GM23338 (cell line): ENCODE data around the gene ITIH3. TPM values are rescaled to one million over a fixed set of nuclear protein-coding genes. Genes with fewer than 3 reads are reported as not detected.

Experiments used
- ATAC-seq: fragments of 200-7000 bp; cut with Tn5 transposase; 3 replicates; pipeline ENCODE4 v1.9.1; 2020
- DNase-seq: peaks from one replicate; pipeline ENCODE4 v3.0.0-alpha.2; 2015; ENCODE audit warnings: low spot score
- H2AFZ ChIP-seq: fragments of 200-600 bp; sonication (generic); 2 replicates; pipeline ENCODE4 v1.8.0; 2016; ENCODE audit warnings: antibody characterized with exemption, mild to moderate bottlenecking, moderate library complexity
- H3F3A ChIP-seq: fragments of 200-600 bp; sonication (generic); replicated peaks from 2 replicates; pipeline ENCODE4 v1.8.0; 2017; ENCODE audit warnings: antibody characterized with exemption, mixed run types, low read depth
- H3K27ac ChIP-seq: fragments of 200-600 bp; sonication (generic); 2 replicates; pipeline ENCODE4 v1.6.1; 2016; ENCODE audit warnings: low read depth
- H3K27me3 ChIP-seq: fragments of 200-600 bp; sonication (generic); 2 replicates; pipeline ENCODE4 v1.8.0; 2016; ENCODE audit warnings: mild to moderate bottlenecking, mixed run types, moderate library complexity; ENCODE audit not compliant: insufficient read depth
- H3K36me3 ChIP-seq: fragments of 200-600 bp; sonication (generic); 2 replicates; pipeline ENCODE4 v1.8.0; 2016; ENCODE audit warnings: mild to moderate bottlenecking; ENCODE audit not compliant: insufficient read depth
- H3K4me1 ChIP-seq: fragments of 200-600 bp; sonication (generic); 2 replicates; pipeline ENCODE4 v1.8.0; 2016; ENCODE audit warnings: mild to moderate bottlenecking, moderate library complexity; ENCODE audit not compliant: insufficient read depth
- H3K4me2 ChIP-seq: fragments of 200-600 bp; sonication (generic); 2 replicates; pipeline ENCODE4 v1.7.1; 2017; ENCODE audit warnings: mixed run types
- H3K4me3 ChIP-seq: fragments of 200-600 bp; sonication (generic); 2 replicates; pipeline ENCODE4 v1.6.1; 2016; ENCODE audit warnings: mixed run types
- H3K79me2 ChIP-seq: fragments of 200-600 bp; sonication (generic); replicated peaks from 2 replicates; pipeline ENCODE4 v1.8.0; 2017; ENCODE audit warnings: mild to moderate bottlenecking; ENCODE audit not compliant: insufficient read depth
- H3K9me2 ChIP-seq: fragments of 200-600 bp; sonication (generic); 2 replicates; pipeline ENCODE4 v1.8.0; 2017; ENCODE audit not compliant: insufficient read depth
- H4K20me1 ChIP-seq: fragments of 200-600 bp; sonication (generic); replicated peaks from 2 replicates; pipeline ENCODE4 v1.8.0; 2017; ENCODE audit warnings: mild to moderate bottlenecking; ENCODE audit not compliant: insufficient read depth
- H3K27ac Mint-ChIP-seq: 2 replicates; pipeline ENCODE4 v1.8.0; 2020; ENCODE audit warnings: inconsistent platforms, mild to moderate bottlenecking, moderate library complexity, mixed read lengths
- H3K27me3 Mint-ChIP-seq: 3 replicates; pipeline ENCODE4 v1.8.0; 2022; ENCODE audit warnings: low read depth, mild to moderate bottlenecking, moderate library complexity, mixed read lengths, inconsistent platforms; ENCODE audit not compliant: insufficient read depth, poor library complexity
- H3K36me3 Mint-ChIP-seq: 3 replicates; pipeline ENCODE4 v1.8.0; 2021; ENCODE audit warnings: low read depth, mild to moderate bottlenecking, inconsistent platforms, moderate library complexity, mixed read lengths
- H3K4me1 Mint-ChIP-seq: 3 replicates; pipeline ENCODE4 v1.8.0; 2020; ENCODE audit warnings: mild to moderate bottlenecking, inconsistent platforms, mixed read lengths
- H3K4me3 Mint-ChIP-seq: 3 replicates; pipeline ENCODE4 v1.8.0; 2021; ENCODE audit warnings: moderate library complexity, mild to moderate bottlenecking, inconsistent platforms, mixed read lengths
- H3K9me3 Mint-ChIP-seq: 3 replicates; pipeline ENCODE4 v1.8.0; 2020; ENCODE audit warnings: moderate library complexity, mild to moderate bottlenecking, inconsistent platforms, mixed read lengths
- EZH2 ChIP-seq: fragments of 200-600 bp; sonication (generic); IDR thresholded peaks from one replicate; pipeline ENCODE4 v1.8.0; 2017; ENCODE audit warnings: antibody characterized with exemption, mild to moderate bottlenecking, low read depth; ENCODE audit not compliant: unreplicated experiment
- EZH2phosphoT487 ChIP-seq: fragments of 200-600 bp; sonication (generic); IDR thresholded peaks from one replicate; pipeline ENCODE4 v1.8.1; 2018; ENCODE audit warnings: antibody characterized with exemption; ENCODE audit not compliant: unreplicated experiment
- ZNF114 ChIP-seq: fragments of 250-450 bp; sonication (Bioruptor Pico); IDR thresholded peaks from 2 replicates; pipeline ENCODE4 v1.5.0; 2020; ENCODE audit warnings: mild to moderate bottlenecking, moderate library complexity
- polyA plus RNA-seq: library from polyadenylated mRNA; unstranded; fragments of >200 nt; fragmentation: Nextera tagmentation; extraction: Ambion mirVana; gene quantifications from 2 replicates; pipeline ENCODE4 v1.2.1, GENCODE V29; 2016
- total RNA-seq: library from RNA; depleted of rRNA; stranded (reverse); fragments of >200 nt; shearing (Covaris generic); gene quantifications from 2 replicates; pipeline ENCODE4 v1.2.3, GENCODE V29; 2014
- TF ChIP-seq, protein P1 (sequence below), 2 experiments: fragments of 200-600 bp in 1 of 2; sonication (generic) in 1 of 2; conservative IDR thresholded peaks; 2 replicates each; pipeline versions ENCODE4 v1.5.1 to v1.6.1; 2016 to 2017; ENCODE audit warnings: antibody characterized with exemption in 2 of 2, low read depth in 2 of 2, mild to moderate bottlenecking in 2 of 2, moderate library complexity in 1 of 2
- TF ChIP-seq, protein P2 (sequence below): IDR thresholded peaks from one replicate; pipeline ENCODE4 v1.6.1; 2018; ENCODE audit warnings: antibody characterized with exemption; ENCODE audit not compliant: unreplicated experiment
- TF ChIP-seq, protein P3 (sequence below): fragments of 250-450 bp; sonication (Bioruptor Pico); IDR thresholded peaks from 2 replicates; pipeline ENCODE4 v1.5.0; 2020; ENCODE audit warnings: mild to moderate bottlenecking, moderate library complexity

ITIH3 gene
- total and polyA plus RNA-seq, 2 experiments from 2014 or later, result not detected

DNA sequence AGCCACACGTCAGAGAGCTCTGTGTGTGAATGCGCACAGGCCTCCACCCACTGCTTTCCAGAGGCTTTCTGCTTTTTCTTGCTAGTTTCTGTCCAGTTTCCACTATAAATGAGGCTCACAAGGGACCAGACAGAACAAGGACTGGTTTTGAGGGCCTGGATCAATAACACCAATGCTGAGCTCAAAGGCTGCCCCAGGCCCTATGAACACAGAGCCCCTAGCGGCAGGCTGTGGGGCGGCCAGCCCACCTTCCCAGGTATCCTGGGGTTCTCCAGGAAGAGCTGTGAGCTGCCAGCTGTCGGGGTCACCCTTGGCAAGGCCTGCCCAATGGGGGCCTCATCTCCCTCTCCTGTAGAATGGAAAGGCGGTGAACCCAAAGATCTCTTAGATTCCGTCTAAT lies 2.2 kb upstream of the ITIH3 start:
- H3K9me2 ChIP-seq, result no peaks in the 10 kb centered on the region
- no peaks in the 10 kb centered on the region for H3K27me3 ChIP-seq
- no peak overlapping the region for H3K4me2 ChIP-seq
- DNase-seq (peak; percentile 71), ATAC-seq (peak; percentile 91)
- H3K79me2 ChIP-seq, result no peaks in the 10 kb centered on the region
- H3K4me3 Mint-ChIP-seq, result no peak overlapping the region
- H3K4me1 Mint-ChIP-seq, result no peaks in the 10 kb centered on the region; the same call in 2 of the 3 replicates
- H3F3A ChIP-seq, result no peaks in the 10 kb centered on the region
- H3K36me3 ChIP-seq, result no peaks in the 10 kb centered on the region
- H3K36me3 Mint-ChIP-seq, result no peaks in the 10 kb centered on the region; the same call in 2 of the 3 replicates
- H4K20me1 ChIP-seq, result no peaks in the 10 kb centered on the region
- no peak overlapping the region for H3K27ac Mint-ChIP-seq
- H3K9me3 Mint-ChIP-seq, result no peaks in the 10 kb centered on the region
- peaks cover 21% of the 10 kb centered on the region for H3K27me3 Mint-ChIP-seq
- no peak overlapping the region for H3K4me3 ChIP-seq
- H2AFZ ChIP-seq, result peak overlapping the region; percentile 78; the same call in 1 of the 2 replicates
- TF ChIP-seq EZH2, result no peak
- TF ChIP-seq, protein P1, sequence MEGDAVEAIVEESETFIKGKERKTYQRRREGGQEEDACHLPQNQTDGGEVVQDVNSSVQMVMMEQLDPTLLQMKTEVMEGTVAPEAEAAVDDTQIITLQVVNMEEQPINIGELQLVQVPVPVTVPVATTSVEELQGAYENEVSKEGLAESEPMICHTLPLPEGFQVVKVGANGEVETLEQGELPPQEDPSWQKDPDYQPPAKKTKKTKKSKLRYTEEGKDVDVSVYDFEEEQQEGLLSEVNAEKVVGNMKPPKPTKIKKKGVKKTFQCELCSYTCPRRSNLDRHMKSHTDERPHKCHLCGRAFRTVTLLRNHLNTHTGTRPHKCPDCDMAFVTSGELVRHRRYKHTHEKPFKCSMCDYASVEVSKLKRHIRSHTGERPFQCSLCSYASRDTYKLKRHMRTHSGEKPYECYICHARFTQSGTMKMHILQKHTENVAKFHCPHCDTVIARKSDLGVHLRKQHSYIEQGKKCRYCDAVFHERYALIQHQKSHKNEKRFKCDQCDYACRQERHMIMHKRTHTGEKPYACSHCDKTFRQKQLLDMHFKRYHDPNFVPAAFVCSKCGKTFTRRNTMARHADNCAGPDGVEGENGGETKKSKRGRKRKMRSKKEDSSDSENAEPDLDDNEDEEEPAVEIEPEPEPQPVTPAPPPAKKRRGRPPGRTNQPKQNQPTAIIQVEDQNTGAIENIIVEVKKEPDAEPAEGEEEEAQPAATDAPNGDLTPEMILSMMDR (conservative IDR thresholded peaks at IDR 0.05; ENCODE audit: low read depth in 2 of 2), result peak; percentile 56 to 65
- H3K27ac ChIP-seq, result no peak overlapping the region
- no peaks in the 10 kb centered on the region for H3K4me1 ChIP-seq

DNA sequence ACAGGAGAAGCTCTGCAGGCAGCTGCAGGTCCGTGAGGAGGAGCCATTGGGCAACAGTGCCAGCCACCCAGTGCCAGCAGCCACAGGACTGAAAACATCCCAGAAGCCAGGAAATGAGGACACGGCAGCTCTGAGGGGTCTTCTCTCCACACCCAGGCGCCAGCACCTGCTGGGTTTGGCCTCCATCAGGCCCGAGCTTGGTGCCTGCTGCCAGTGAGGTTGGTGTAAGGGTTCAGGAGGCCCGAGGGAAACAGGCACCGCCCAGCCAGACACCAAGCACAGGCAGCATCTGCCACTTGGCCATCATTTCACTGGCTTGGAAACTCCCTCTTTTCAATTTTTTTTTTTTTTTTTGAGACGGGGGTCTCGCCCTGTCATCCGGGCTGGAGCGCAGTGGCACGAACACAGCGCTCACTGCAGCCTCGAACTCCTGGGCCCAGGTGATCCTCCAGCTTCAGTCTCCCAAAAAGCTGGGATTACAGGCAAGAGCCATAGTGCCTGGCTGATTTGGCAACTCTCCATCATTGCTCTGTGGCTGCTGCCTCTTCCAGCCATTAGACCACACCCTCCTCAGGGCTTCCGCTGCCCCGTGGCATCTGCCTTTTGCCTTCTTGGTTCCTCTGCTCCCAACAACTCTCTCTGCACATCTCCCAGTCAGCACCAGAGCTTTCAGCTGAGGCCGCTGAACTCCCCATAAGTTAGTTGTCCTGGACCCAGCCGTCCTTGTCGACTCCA lies 1.5 kb upstream of the ITIH3 start:
- TF ChIP-seq, protein P2, sequence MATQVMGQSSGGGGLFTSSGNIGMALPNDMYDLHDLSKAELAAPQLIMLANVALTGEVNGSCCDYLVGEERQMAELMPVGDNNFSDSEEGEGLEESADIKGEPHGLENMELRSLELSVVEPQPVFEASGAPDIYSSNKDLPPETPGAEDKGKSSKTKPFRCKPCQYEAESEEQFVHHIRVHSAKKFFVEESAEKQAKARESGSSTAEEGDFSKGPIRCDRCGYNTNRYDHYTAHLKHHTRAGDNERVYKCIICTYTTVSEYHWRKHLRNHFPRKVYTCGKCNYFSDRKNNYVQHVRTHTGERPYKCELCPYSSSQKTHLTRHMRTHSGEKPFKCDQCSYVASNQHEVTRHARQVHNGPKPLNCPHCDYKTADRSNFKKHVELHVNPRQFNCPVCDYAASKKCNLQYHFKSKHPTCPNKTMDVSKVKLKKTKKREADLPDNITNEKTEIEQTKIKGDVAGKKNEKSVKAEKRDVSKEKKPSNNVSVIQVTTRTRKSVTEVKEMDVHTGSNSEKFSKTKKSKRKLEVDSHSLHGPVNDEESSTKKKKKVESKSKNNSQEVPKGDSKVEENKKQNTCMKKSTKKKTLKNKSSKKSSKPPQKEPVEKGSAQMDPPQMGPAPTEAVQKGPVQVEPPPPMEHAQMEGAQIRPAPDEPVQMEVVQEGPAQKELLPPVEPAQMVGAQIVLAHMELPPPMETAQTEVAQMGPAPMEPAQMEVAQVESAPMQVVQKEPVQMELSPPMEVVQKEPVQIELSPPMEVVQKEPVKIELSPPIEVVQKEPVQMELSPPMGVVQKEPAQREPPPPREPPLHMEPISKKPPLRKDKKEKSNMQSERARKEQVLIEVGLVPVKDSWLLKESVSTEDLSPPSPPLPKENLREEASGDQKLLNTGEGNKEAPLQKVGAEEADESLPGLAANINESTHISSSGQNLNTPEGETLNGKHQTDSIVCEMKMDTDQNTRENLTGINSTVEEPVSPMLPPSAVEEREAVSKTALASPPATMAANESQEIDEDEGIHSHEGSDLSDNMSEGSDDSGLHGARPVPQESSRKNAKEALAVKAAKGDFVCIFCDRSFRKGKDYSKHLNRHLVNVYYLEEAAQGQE, result no peak
- TF ChIP-seq ZNF114 (CRISPR knock-in tag) (no peak), EZH2phosphoT487 (no peak)
- TF ChIP-seq, protein P3, sequence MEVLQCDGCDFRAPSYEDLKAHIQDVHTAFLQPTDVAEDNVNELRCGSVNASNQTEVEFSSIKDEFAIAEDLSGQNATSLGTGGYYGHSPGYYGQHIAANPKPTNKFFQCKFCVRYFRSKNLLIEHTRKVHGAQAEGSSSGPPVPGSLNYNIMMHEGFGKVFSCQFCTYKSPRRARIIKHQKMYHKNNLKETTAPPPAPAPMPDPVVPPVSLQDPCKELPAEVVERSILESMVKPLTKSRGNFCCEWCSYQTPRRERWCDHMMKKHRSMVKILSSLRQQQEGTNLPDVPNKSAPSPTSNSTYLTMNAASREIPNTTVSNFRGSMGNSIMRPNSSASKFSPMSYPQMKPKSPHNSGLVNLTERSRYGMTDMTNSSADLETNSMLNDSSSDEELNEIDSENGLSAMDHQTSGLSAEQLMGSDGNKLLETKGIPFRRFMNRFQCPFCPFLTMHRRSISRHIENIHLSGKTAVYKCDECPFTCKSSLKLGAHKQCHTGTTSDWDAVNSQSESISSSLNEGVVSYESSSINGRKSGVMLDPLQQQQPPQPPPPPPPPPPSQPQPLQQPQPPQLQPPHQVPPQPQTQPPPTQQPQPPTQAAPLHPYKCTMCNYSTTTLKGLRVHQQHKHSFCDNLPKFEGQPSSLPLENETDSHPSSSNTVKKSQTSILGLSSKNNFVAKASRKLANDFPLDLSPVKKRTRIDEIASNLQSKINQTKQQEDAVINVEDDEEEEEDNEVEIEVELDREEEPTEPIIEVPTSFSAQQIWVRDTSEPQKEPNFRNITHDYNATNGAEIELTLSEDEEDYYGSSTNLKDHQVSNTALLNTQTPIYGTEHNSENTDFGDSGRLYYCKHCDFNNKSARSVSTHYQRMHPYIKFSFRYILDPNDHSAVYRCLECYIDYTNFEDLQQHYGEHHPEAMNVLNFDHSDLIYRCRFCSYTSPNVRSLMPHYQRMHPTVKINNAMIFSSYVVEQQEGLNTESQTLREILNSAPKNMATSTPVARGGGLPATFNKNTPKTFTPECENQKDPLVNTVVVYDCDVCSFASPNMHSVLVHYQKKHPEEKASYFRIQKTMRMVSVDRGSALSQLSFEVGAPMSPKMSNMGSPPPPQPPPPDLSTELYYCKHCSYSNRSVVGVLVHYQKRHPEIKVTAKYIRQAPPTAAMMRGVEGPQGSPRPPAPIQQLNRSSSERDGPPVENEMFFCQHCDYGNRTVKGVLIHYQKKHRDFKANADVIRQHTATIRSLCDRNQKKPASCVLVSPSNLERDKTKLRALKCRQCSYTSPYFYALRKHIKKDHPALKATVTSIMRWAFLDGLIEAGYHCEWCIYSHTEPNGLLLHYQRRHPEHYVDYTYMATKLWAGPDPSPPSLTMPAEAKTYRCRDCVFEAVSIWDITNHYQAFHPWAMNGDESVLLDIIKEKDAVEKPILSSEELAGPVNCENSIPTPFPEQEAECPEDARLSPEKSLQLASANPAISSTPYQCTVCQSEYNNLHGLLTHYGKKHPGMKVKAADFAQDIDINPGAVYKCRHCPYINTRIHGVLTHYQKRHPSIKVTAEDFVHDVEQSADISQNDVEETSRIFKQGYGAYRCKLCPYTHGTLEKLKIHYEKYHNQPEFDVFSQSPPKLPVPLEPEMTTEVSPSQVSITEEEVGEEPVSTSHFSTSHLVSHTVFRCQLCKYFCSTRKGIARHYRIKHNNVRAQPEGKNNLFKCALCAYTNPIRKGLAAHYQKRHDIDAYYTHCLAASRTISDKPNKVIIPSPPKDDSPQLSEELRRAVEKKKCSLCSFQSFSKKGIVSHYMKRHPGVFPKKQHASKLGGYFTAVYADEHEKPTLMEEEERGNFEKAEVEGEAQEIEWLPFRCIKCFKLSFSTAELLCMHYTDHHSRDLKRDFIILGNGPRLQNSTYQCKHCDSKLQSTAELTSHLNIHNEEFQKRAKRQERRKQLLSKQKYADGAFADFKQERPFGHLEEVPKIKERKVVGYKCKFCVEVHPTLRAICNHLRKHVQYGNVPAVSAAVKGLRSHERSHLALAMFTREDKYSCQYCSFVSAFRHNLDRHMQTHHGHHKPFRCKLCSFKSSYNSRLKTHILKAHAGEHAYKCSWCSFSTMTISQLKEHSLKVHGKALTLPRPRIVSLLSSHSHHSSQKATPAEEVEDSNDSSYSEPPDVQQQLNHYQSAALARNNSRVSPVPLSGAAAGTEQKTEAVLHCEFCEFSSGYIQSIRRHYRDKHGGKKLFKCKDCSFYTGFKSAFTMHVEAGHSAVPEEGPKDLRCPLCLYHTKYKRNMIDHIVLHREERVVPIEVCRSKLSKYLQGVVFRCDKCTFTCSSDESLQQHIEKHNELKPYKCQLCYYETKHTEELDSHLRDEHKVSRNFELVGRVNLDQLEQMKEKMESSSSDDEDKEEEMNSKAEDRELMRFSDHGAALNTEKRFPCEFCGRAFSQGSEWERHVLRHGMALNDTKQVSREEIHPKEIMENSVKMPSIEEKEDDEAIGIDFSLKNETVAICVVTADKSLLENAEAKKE, result no peak
- no peaks in the 10 kb centered on the region; the same call in 2 of the 3 replicates for H3K4me1 Mint-ChIP-seq
- no peak overlapping the region for H3K4me3 Mint-ChIP-seq
- no peaks in the 10 kb centered on the region for H4K20me1 ChIP-seq
- H3K9me2 ChIP-seq, result no peaks in the 10 kb centered on the region
- H3K27ac ChIP-seq, result no peak overlapping the region
- H3K79me2 ChIP-seq, result no peaks in the 10 kb centered on the region
- no peaks in the 10 kb centered on the region for H3K36me3 ChIP-seq
- H3K4me2 ChIP-seq, result no peak overlapping the region
- no peaks in the 10 kb centered on the region for H3K4me1 ChIP-seq
- H2AFZ ChIP-seq, result peak overlapping the region; percentile 59; the same call in 1 of the 2 replicates
- H3K27me3 ChIP-seq, result no peaks in the 10 kb centered on the region
- no peak for ATAC-seq
- no peaks in the 10 kb centered on the region; the same call in 2 of the 3 replicates for H3K36me3 Mint-ChIP-seq
- no peaks in the 10 kb centered on the region for H3F3A ChIP-seq
- peaks cover 17% of the 10 kb centered on the region for H3K27me3 Mint-ChIP-seq
- no peak overlapping the region for H3K27ac Mint-ChIP-seq
- H3K9me3 Mint-ChIP-seq, result no peaks in the 10 kb centered on the region
- H3K4me3 ChIP-seq, result no peak overlapping the region
- no peak for DNase-seq
